NCI-H146 (cell line): ENCODE measurements around the gene HDGFL2.
A peak's percentile ranks its signal among the peaks of the same experiment; 100 is the strongest.

Experiments used
- DNase-seq: peaks from one replicate; lab custom pipeline; 2025; lab: John Stamatoyannopoulos, UW

The HDGFL2 gene

GRCh38 chr19:4499855-4500254 lies 27.8 kb downstream of the HDGFL2 start:
- DNase-seq, result no peak

- DNase-seq, result no peak
Observed at GRCh38 chr19:4500841-4501591, 28.9 kb downstream of the HDGFL2 start.

DNA sequence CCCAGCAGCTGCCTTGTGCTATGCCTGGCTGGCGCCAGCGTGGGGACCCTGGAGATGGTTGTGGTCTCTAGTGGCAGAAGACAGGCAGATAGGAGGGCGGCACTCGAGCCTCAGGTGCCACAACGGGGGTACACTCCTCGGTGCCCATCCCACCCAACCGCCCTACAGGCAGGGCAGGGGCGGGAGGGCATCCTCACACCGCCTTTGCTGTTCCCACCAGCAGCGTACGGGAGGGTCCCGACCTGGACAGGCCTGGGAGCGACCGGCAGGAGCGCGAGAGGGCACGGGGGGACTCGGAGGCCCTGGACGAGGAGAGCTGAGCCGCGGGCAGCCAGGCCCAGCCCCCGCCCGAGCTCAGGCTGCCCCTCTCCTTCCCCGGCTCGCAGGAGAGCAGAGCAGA lies 29.6 kb downstream of the HDGFL2 start:
- DNase-seq, result no peak

DNA sequence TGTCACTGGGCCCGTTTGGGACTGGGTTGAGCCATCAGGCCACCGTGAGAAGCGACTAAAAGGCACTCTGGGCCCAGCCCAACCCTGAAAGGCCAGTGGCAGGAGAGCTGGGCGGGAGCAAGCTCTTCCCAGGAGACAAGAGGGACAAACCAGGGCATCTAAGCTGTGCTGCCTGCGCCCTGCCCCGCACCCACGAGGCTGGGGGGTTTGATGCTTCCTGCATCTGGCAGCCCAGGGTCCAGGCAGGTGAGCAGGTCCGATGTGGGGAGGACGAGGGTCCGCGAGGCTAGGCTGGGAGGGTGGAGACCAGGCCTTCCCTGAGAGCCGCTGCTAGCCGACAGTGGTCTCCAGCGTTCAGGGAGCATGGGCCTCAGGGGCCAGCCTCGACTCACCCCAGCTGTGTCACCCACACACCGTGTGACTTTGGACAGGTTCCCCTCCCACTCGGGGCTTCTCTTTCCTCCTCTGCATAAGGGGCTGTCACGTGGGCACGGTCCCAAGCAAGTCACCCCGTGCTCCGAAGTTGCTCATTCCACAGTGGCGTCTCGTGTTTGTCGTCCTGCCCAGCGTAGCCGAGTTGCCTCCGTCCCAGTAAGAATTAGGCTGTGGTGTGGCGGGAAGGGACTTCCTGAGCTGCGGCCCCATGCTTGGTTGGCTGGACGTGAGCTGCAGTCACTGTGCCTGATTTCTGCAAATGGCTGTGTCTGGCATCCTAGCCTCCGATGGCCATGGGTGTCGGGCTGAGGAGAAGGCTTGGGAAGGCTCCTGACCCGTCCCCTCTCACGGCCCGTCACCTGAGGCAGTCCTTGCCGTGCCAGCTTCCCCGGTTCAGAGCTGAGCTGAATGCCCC lies 30.4 kb downstream of the HDGFL2 start:
- DNase-seq, result no peak

DNA sequence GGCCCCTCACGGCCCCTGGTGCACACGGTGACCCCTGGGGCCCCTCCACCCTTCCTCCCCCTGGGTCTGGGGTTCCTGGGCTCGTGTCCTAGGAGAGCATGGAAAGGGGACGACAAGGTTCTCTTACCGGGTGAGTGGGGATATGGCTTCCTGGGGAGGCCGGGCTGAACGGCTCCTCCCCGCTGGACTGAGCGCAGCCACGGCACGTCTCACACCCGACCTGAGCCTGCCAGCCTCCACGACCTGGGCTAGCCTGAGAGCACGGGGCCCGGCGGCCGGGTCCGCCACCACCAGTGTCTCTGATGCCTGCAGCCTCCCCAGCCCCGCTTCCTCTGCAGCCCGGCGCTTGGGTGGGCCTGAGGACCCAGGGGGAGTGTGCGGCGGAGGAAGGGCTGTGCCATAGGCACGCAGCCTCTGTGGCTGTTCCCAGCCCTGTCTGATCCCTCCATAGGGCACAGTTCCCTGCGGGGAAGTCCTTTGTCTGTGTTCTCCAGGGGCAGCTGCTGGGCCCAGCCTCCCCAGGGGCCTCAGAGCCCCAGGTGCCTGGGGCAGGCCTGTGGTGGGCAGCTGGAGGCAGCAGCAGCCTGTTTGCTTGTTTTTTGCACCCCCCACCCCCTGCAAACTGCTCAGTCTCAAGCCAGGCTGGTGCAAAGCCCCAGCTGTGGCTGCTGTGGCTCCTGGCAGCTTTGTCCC lies 31.2 kb downstream of the HDGFL2 start:
- DNase-seq, result peak; percentile 38

DNA sequence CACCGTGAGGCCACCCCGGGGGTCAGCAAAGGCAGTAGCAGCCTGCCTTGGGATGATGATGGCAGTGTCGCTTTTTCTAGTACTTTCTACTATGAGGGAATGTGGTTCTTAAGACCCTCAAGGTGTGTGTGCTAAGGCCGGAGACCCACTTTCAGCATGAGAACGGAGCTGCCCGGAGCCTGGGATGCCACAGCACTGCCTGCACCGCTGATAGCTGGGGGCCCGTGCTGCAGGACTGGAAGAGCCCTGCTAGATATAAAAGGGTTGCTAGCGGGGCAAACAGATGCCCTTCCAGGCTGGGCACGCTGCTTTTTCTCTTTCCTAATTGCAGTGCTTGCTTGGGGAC lies 31.7 kb downstream of the HDGFL2 start:
- DNase-seq, result no peak

GRCh38 chr19:4504297-4504701 lies 32.2 kb downstream of the HDGFL2 start:
- no peak for DNase-seq

GRCh38 chr19:4504891-4505569 lies 32.9 kb downstream of the HDGFL2 start:
- no peak for DNase-seq

- no peak for DNase-seq
Observed at GRCh38 chr19:4505570-4506448, 33.7 kb downstream of the HDGFL2 start.

- no peak for DNase-seq
Observed at GRCh38 chr19:4506449-4507149, 34.5 kb downstream of the HDGFL2 start.

- DNase-seq, result no peak
Observed at GRCh38 chr19:4507150-4507452, 35.0 kb downstream of the HDGFL2 start.

GRCh38 chr19:4507804-4508203 lies 35.7 kb downstream of the HDGFL2 start:
- DNase-seq, result no peak

DNA sequence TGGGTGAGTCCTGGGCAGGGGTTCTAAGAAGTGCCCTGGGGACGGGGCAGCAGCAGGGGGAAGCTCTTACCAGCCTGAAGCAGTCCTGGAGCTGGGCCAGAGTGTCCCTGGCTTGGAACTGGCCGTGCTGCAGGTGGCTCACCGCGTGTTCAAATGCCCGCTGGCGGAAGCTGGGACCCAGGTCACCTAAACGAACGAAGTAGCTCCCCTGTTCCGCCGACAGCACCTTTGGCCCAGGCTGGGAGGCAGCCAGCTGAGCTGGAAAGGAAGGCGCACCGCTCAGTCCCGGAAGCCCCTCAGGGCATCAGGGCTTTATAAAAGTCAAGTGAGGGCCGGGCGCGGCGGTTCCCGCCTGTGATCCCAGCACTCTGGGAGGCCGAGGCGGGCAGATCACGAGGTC lies 36.6 kb downstream of the HDGFL2 start:
- DNase-seq, result no peak

GRCh38 chr19:4510435-4511255 lies 38.5 kb downstream of the HDGFL2 start:
- DNase-seq, result no peak

DNA sequence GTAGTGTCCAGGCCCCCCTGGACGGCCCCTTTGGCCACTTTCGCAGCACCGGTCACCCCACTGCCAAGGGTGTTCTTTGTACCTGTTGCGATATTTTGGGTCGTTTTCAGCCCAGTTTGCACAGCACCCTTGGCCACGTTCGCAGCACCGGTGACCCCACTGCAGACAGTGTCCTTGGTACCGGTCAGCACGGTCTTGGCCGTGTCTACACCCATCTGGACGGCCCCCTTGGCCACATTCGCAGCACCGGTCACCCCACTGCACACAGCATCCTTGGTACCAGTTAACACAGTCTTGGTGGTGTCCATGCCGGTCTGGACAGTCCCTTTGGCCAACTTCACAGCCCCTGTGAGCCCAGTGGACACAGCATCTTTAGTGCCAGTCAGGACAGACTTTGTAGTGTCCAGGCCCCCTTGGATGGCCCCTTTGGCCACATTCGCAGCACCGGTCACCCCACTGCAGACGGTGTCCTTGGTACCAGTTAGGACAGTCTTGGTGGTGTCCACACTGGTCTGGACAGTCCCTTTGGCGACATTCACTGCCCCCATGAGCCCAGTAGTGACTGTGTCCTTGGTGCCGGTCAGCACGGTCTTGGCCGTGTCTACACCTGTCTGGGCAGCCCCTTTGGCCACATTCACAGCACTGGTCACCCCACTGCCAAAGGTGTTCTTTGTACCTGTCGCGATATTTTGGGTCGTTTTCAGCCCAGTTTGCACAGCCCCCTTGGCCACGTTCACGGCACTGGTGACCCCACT lies 39.4 kb downstream of the HDGFL2 start:
- DNase-seq, result no peak

DNA sequence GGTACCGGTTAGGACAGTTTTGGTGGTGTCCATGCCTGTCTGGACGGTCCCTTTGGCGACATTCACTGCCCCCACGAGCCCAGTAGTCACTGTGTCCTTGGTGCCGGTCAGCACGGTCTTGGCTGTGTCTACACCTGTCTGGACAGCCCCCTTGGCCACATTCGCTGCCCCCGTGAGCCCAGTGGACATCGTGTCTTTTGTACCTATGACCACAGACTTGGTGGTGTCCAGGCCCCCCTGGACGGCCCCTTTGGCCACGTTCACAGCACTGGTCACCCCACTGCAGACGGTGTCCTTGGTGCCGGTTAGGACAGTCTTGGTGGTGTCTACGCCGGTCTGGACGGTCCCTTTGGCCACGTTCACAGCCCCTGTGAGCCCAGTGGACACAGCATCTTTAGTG lies 40.0 kb downstream of the HDGFL2 start:
- DNase-seq, result no peak

DNA sequence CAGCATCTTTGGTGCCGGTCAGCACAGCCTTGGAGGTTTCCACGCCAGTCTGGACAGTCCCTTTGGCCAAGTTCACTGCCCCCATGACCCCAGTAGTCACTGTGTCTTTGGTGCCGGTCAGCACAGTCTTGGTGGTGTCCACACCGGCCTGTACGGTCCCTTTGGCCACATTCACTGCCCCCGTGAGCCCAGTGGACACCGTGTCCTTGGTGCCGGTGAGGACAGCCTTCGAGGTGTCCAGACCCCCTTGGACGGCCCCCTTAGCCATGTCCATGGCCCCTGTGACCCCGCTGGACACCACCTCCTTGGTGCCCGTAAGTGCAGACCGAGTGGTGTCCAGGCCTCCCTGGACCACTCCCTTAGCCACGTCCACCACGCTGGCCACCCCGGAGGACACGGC lies 41.2 kb downstream of the HDGFL2 start:
- no peak for DNase-seq

DNA sequence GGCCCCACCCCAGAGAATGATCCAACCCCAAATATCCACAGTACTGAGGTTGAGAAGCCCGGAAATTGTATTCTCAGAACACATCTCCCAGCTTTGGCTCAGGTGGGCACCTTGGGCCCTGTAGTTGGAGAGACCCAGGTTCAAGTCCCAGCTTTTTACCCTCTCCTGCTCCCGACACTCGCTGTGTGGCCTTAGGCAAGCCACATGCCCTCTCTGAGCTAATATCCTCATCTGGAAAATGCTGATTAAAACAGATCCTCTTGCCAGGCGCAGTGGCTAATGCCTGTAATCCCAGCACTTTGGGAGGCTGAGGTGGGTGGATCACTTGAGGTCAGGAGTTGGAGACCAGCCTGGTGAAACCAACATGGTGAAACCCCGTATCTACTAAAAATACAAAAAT lies 43.6 kb downstream of the HDGFL2 start:
- no peak for DNase-seq

GRCh38 chr19:4516199-4516938 lies 44.3 kb downstream of the HDGFL2 start:
- DNase-seq, result no peak
